A673 (cell line): ENCODE results near the gene RPS8. TPM values are rescaled to one million over a fixed set of nuclear protein-coding genes. Genes with fewer than 3 reads are reported as not detected.

Source experiments
- Bru-seq: library from RNA; stranded (reverse); fragments of 400-500 nt; gene quantifications from one replicate; lab custom pipeline; 2021; lab: Mats Ljungman, UMichigan
- BruChase-seq, 2 experiments: library from RNA; stranded (reverse); fragments of 400-500 nt; gene quantifications; one replicate each; lab custom pipeline; 2021; lab: Mats Ljungman, UMichigan
- BruUV-seq: library from RNA; stranded (reverse); fragments of 400-500 nt; replicated peaks from 2 replicates; lab custom pipeline; 2021; lab: Mats Ljungman, UMichigan
- CTCF ChIA-PET: fragments of 300-600 bp; sonication (Branson Sonifier 250); formaldehyde crosslinking; loops from one replicate; lab custom pipeline; 2022; ENCODE audit warnings: antibody characterized with exemption; lab: Charles Lee
- POLR2A ChIA-PET: fragments of 300-600 bp; sonication (Branson Sonifier 250); formaldehyde crosslinking; loops from one replicate; lab custom pipeline; 2022; ENCODE audit warnings: antibody characterized with exemption; ENCODE audit not compliant: low non-redundant PET; lab: Charles Lee
- DNase-seq: peaks from one replicate; pipeline ENCODE4 v3.0.0-alpha.2; 2015; ENCODE audit warnings: low spot score
- H3K27ac ChIP-seq: fragments of 200-600 bp; sonication (generic); 2 replicates; pipeline ENCODE4 v1.5.1; 2016; ENCODE audit warnings: mixed run types, low read depth, mild to moderate bottlenecking, mixed read lengths, antibody characterized with exemption, low read length; ENCODE audit not compliant: poor library complexity, severe bottlenecking
- H3K27me3 ChIP-seq: fragments of 200-600 bp; sonication (generic); replicated peaks from 2 replicates; pipeline ENCODE4 v1.6.1; 2017; ENCODE audit warnings: mixed run types, low read depth, mild to moderate bottlenecking, mixed read lengths, antibody characterized with exemption, low read length; ENCODE audit not compliant: insufficient read depth, poor library complexity
- H3K36me3 ChIP-seq: fragments of 200-600 bp; sonication (generic); 2 replicates; pipeline ENCODE4 v1.6.1; 2016; ENCODE audit warnings: mixed run types, mild to moderate bottlenecking, mixed read lengths, antibody characterized with exemption, low read length; ENCODE audit not compliant: insufficient read depth, poor library complexity, severe bottlenecking
- H3K4me1 ChIP-seq: fragments of 200-600 bp; sonication (generic); 2 replicates; pipeline ENCODE4 v1.6.1; 2017; ENCODE audit warnings: mixed run types, mild to moderate bottlenecking, mixed read lengths, antibody characterized with exemption, low read length; ENCODE audit not compliant: insufficient read depth, poor library complexity, severe bottlenecking
- H3K4me3 ChIP-seq: fragments of 200-600 bp; sonication (generic); 2 replicates; pipeline ENCODE4 v1.5.1; 2016; ENCODE audit warnings: low read depth, mixed run types, mild to moderate bottlenecking, mixed read lengths, low read length; ENCODE audit not compliant: poor library complexity, severe bottlenecking
- H3K9me3 ChIP-seq: fragments of 200-600 bp; sonication (generic); 2 replicates; pipeline ENCODE4 v1.6.1; 2016; ENCODE audit warnings: mixed run types, low read depth, mild to moderate bottlenecking, mixed read lengths, antibody characterized with exemption, low read length; ENCODE audit not compliant: poor library complexity, severe bottlenecking
- CTCF ChIP-seq: fragments of 300-800, 200-600 bp; sonication (generic); conservative IDR thresholded peaks from 2 replicates; pipeline ENCODE4 v1.5.1; 2017; ENCODE audit warnings: low read depth, mild to moderate bottlenecking, antibody characterized with exemption, low read length, moderate library complexity, mixed read lengths
- EZH2 ChIP-seq: fragments of 200-600 bp; sonication (generic); IDR thresholded peaks from 2 replicates; pipeline ENCODE4 v1.6.1; 2017; ENCODE audit warnings: borderline replicate concordance, low read depth, mild to moderate bottlenecking, mixed read lengths, antibody characterized with exemption, low read length; ENCODE audit not compliant: poor library complexity, severe bottlenecking
- intact Hi-C: fragments of 100-400 bp; cut with micrococcal nuclease; formaldehyde crosslinking; loops from one replicate; pipeline ENCODE4 v1.10.0; 2022; ENCODE audit not compliant: unreplicated experiment
- long read RNA-seq: library from polyadenylated mRNA; stranded (forward); transcript quantifications from one replicate; pipeline ENCODE4 v2.0.0, GENCODE V29; 2022
- total RNA-seq: library from RNA; stranded (reverse); gene quantifications from 2 replicates; pipeline ENCODE4 v1.2.3, GENCODE V29; 2021

The RPS8 gene
- total RNA-seq (1,717 and 1,734 TPM in 2 replicates), Bru-seq, nascent RNA (percentile 99 among the genes with signal in this experiment), BruChase-seq, experiment 1, labeled RNA remaining after a 2-hour chase (percentile 98 among the genes with signal in this experiment), BruChase-seq, experiment 2, labeled RNA remaining after a 6-hour chase (percentile 99 among the genes with signal in this experiment)
- long read RNA-seq, transcript RPS8-207 (5 exons, 1,115 nt) = minor isoform, 68 of 626 reads
- long read RNA-seq, transcript RPS8-203 (3 exons, 898 nt) = minor isoform, 7 of 626 reads
- long read RNA-seq, transcript RPS8-201 (6 exons, 685 nt) = minor isoform, 5 of 626 reads
- long read RNA-seq, transcript RPS8-202 (6 exons, 881 nt) = major isoform, 516 of 626 reads
- long read RNA-seq, partial matches to known transcripts = 12 of 626 reads
- long read RNA-seq, other reads (novel, unspliced or antisense) = 13 of 626 reads

- peak within 1 kb of the TSS; percentile 90 for H3K4me3 ChIP-seq
- ChIA-PET CTCF (no interaction called here), POLR2A (interaction anchor here (0.6 to 1.0 kb wide), 6 partner anchors 9 to 526 kb away, joined by 3 to 12 read pairs (median 3); partner anchors contain the start of gene UROD)
- H3K4me1 ChIP-seq = peaks cover 7% of the 10 kb centered on the region
- DNase-seq = peak; percentile 97
- H3K36me3 ChIP-seq = peaks cover 46% of the 10 kb centered on the region
- peak within 1 kb of the TSS; percentile 94 for H3K27ac ChIP-seq
- intact Hi-C loops = loop anchor here (5.0 kb wide), 1 partner anchor 33 kb away; no protein-coding TSS in a partner anchor
- H3K27me3 ChIP-seq = no peaks in the 10 kb centered on the region
- TF ChIP-seq CTCF = no peak
- TF ChIP-seq EZH2 = no peak
- BruUV-seq = no TSS peak
- H3K9me3 ChIP-seq = no peaks in the 10 kb centered on the region
Measured at GRCh38 chr1:44775078-44775929, at the start of gene RPS8. Gene RPS8, plus strand, starts transcription at chr1:44775540. Its CDS starts 57 bp downstream, at chr1:44775597.

GRCh38 chr1:44730741-44731512 is 44.4 kb upstream of the RPS8 start, which contains the start of gene RNU5D-1:
Gene RNU5D-1, minus strand, starts transcription at chr1:44731170.
- intact Hi-C loops = loop anchor here (1.0 to 10.0 kb wide), 4 partner anchors 10 to 574 kb away; partner anchors contain the start of genes HECTD3 and UROD
- Histone ChIP-seq H3K9me3 (no peaks in the 10 kb centered on the region), H3K4me3 (no peak within 1 kb of the TSS), H3K4me1 (peaks cover 4% of the 10 kb centered on the region), H3K27me3 (no peaks in the 10 kb centered on the region), H3K36me3 (no peaks in the 10 kb centered on the region), H3K27ac (peak within 1 kb of the TSS; percentile 99)
- ChIA-PET CTCF (interaction anchor here (0.6 to 1.9 kb wide), 6 partner anchors 8 to 39 kb away, joined by 3 to 13 read pairs (median 6); no protein-coding TSS in a partner anchor), POLR2A (interaction anchor here (0.6 to 1.7 kb wide), 8 partner anchors 9 to 151 kb away, joined by 3 to 45 read pairs (median 4); no protein-coding TSS in a partner anchor)
- TSS peak; percentile 100 for BruUV-seq
- peak; percentile 98 for DNase-seq
- TF ChIP-seq EZH2 (no peak), CTCF (peak; percentile 90)
